GM12891 (cell line): ENCODE results near the gene SYCP2L.

Experiments
- POLR2A ChIP-seq: IDR thresholded peaks from 2 replicates; pipeline ENCODE4 v1.6.1; 2011; ENCODE audit warnings: low read depth, low read length, control low read depth
- POLR2AphosphoS5 ChIP-seq: IDR thresholded peaks from 2 replicates; pipeline ENCODE4 v1.6.1; 2011; ENCODE audit warnings: low read depth, low read length, control low read depth
- POU2F2 ChIP-seq: IDR thresholded peaks from 2 replicates; pipeline ENCODE4 v1.6.1; 2011; ENCODE audit warnings: low read depth, mild to moderate bottlenecking, control low read depth, low read length, moderate library complexity
- SPI1 ChIP-seq: IDR thresholded peaks from 2 replicates; pipeline ENCODE4 v1.6.1; 2011; ENCODE audit warnings: low read depth, low read length, control low read depth
- TAF1 ChIP-seq: IDR thresholded peaks from 2 replicates; pipeline ENCODE4 v1.6.1; 2011; ENCODE audit warnings: low read depth, low read length, control low read depth

DNA sequence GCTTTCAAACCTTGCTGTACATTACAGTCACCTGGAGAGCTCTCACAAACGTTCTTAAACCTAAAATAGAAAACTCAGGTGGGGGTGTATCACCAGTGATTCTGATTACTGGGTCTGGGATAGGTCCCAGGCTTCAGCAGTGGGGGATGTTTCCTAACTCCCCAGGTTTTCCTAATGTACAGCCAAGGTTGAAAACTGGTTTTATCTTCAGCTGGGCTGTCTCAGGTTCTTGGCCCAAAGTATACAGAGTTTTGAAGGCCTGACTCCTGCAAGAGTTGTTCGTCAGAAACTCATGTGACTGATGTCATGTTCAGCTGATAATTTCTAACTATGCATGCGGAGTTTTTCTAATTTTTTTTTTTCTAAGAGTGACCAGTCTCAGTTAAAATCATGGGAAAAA lies 9.8 kb downstream of the SYCP2L start:
- TF ChIP-seq POLR2A (no peak), POLR2AphosphoS5 (no peak), TAF1 (no peak), SPI1 (no peak), POU2F2 (no peak)
